Measurements from ENCODE around the gene RABGGTB. TPM values are rescaled to one million over a fixed set of nuclear protein-coding genes. Genes with fewer than 3 reads are reported as not detected.
"Not testable (repeated sequence)": the region's sequence is repeated elsewhere in the genome, so short reads cannot be mapped to it uniquely, and the experiment has no call there.

The RABGGTB gene
- total RNA-seq, 1 experiment from 2014 or later = 77.9 TPM

GRCh38 chr1:75771978-75772377 is 14.1 kb upstream of the RABGGTB start:
- DNase-seq (ENCODE audit: low read depth, low spot score) (no peak), ATAC-seq (no peak)
- ChIA-PET POLR2A (no interaction called here), CTCF (no interaction called here)
- no peaks in the 10 kb centered on the region for H3K27me3 ChIP-seq (ENCODE audit: control insufficient read depth, insufficient read depth, low read length)
- intact Hi-C loops (cut with micrococcal nuclease; ENCODE audit: unreplicated experiment) = no loop called here
- H3K36me3 ChIP-seq (ENCODE audit: control insufficient read depth, insufficient read depth, low read length) = no peaks in the 10 kb centered on the region
- H3K4me3 ChIP-seq (ENCODE audit: low read depth in 2 of 2, low read length in 2 of 2) = no peak overlapping the region
- TF ChIP-seq TCF7L2 (IDR thresholded peaks at IDR 0.05; ENCODE audit: low read depth, low read length) (no peak), REST (IDR thresholded peaks at IDR 0.05; ENCODE audit: insufficient read depth in 1 of 2, low read depth in 2 of 2, low read length in 1 of 2) (no peak), CTCF (IDR thresholded peaks at IDR 0.05) (no peak), SIN3A (IDR thresholded peaks at IDR 0.05; ENCODE audit: borderline replicate concordance, insufficient read depth, low read depth, low read length) (no peak), POLR2AphosphoS5 (IDR thresholded peaks at IDR 0.05; ENCODE audit: low read depth, low read length) (no peak)
- in situ Hi-C loops (cut with HindIII; ENCODE audit: low pct_unique_long_range_greater_than_20kb, low sequenced_read_pairs) = no loop called here
- BruUV-seq (replicated peaks) = no TSS peak
- no peaks in the 10 kb centered on the region for H3K9me3 ChIP-seq (ENCODE audit: control insufficient read depth, insufficient read depth, low read depth, low read length)
- H3K4me1 ChIP-seq (ENCODE audit: control insufficient read depth, insufficient read depth, low read length) = no peaks in the 10 kb centered on the region
- H3K27ac ChIP-seq (ENCODE audit: low read length) = no peak overlapping the region

GRCh38 chr1:75777812-75778211 is 8.2 kb upstream of the RABGGTB start:
- in situ Hi-C loops (cut with HindIII; ENCODE audit: low pct_unique_long_range_greater_than_20kb, low sequenced_read_pairs); DNase-seq (ENCODE audit: low read depth, low spot score); ATAC-seq; intact Hi-C loops (cut with micrococcal nuclease; ENCODE audit: unreplicated experiment); H3K27ac ChIP-seq (ENCODE audit: low read length); POLR2A ChIA-PET; H3K36me3 ChIP-seq (ENCODE audit: control insufficient read depth, insufficient read depth, low read length); BruUV-seq (replicated peaks); H3K4me1 ChIP-seq (ENCODE audit: control insufficient read depth, insufficient read depth, low read length); H3K4me3 ChIP-seq (ENCODE audit: low read depth in 2 of 2, low read length in 2 of 2); H3K9me3 ChIP-seq (ENCODE audit: control insufficient read depth, insufficient read depth, low read depth, low read length); H3K27me3 ChIP-seq (ENCODE audit: control insufficient read depth, insufficient read depth, low read length): not testable (repeated sequence)
- CTCF ChIA-PET = interaction anchor here (0.6 kb wide), 1 partner anchor 541 kb away, joined by 4 read pairs; no protein-coding TSS in a partner anchor

GRCh38 chr1:75778694-75779093 is 7.4 kb upstream of the RABGGTB start:
- H3K4me1 ChIP-seq (ENCODE audit: control insufficient read depth, insufficient read depth, low read length); DNase-seq (ENCODE audit: low read depth, low spot score); H3K36me3 ChIP-seq (ENCODE audit: control insufficient read depth, insufficient read depth, low read length); H3K27me3 ChIP-seq (ENCODE audit: control insufficient read depth, insufficient read depth, low read length); BruUV-seq (replicated peaks); ATAC-seq; in situ Hi-C loops (cut with HindIII; ENCODE audit: low pct_unique_long_range_greater_than_20kb, low sequenced_read_pairs); POLR2A ChIA-PET; H3K27ac ChIP-seq (ENCODE audit: low read length); H3K9me3 ChIP-seq (ENCODE audit: control insufficient read depth, insufficient read depth, low read depth, low read length); intact Hi-C loops (cut with micrococcal nuclease; ENCODE audit: unreplicated experiment); H3K4me3 ChIP-seq (ENCODE audit: low read depth in 2 of 2, low read length in 2 of 2); CTCF ChIA-PET: not testable (repeated sequence)

- intact Hi-C loops (cut with micrococcal nuclease; ENCODE audit: unreplicated experiment) = not testable (repeated sequence)
Measured at GRCh38 chr1:75780183-75780582, 5.9 kb upstream of the RABGGTB start.

GRCh38 chr1:75783920-75784319 is 2.1 kb upstream of the RABGGTB start:
- DNase-seq (ENCODE audit: low read depth, low spot score); POLR2A ChIA-PET; H3K9me3 ChIP-seq (ENCODE audit: control insufficient read depth, insufficient read depth, low read depth, low read length); ATAC-seq; CTCF ChIA-PET; H3K27ac ChIP-seq (ENCODE audit: low read length); H3K27me3 ChIP-seq (ENCODE audit: control insufficient read depth, insufficient read depth, low read length); H3K4me3 ChIP-seq (ENCODE audit: low read depth in 2 of 2, low read length in 2 of 2); in situ Hi-C loops (cut with HindIII; ENCODE audit: low pct_unique_long_range_greater_than_20kb, low sequenced_read_pairs); intact Hi-C loops (cut with micrococcal nuclease; ENCODE audit: unreplicated experiment); BruUV-seq (replicated peaks): not testable (repeated sequence)
- Histone ChIP-seq H3K36me3 (ENCODE audit: control insufficient read depth, insufficient read depth, low read length) (peaks cover 26% of the 10 kb centered on the region), H3K4me1 (ENCODE audit: control insufficient read depth, insufficient read depth, low read length) (peaks cover 10% of the 10 kb centered on the region; the same call in 1 of the 2 replicates)

More at GRCh38 chr1:75780183-75780582, 5.9 kb upstream of the RABGGTB start:
- ATAC-seq; in situ Hi-C loops (cut with HindIII; ENCODE audit: low pct_unique_long_range_greater_than_20kb, low sequenced_read_pairs); H3K4me1 ChIP-seq (ENCODE audit: control insufficient read depth, insufficient read depth, low read length); H3K27me3 ChIP-seq (ENCODE audit: control insufficient read depth, insufficient read depth, low read length); BruUV-seq (replicated peaks); H3K27ac ChIP-seq (ENCODE audit: low read length); DNase-seq (ENCODE audit: low read depth, low spot score); H3K36me3 ChIP-seq (ENCODE audit: control insufficient read depth, insufficient read depth, low read length); H3K9me3 ChIP-seq (ENCODE audit: control insufficient read depth, insufficient read depth, low read depth, low read length); POLR2A ChIA-PET; CTCF ChIA-PET; H3K4me3 ChIP-seq (ENCODE audit: low read depth in 2 of 2, low read length in 2 of 2): not testable (repeated sequence)

Measured in Panc1 (cell line).